Epithelial cell of esophagus (primary cell): ENCODE data around the gene DOCK9.

Experiments used
- DNase-seq: peaks from one replicate; pipeline ENCODE4 v3.0.0; 2010; ENCODE audit warnings: low read depth
- H3K4me3 ChIP-seq: 2 replicates; pipeline ENCODE4 v1.5.1; 2011; ENCODE audit warnings: mild to moderate bottlenecking, low read length, control low read depth
- CTCF ChIP-seq: IDR thresholded peaks from 2 replicates; pipeline ENCODE4 v1.5.1; 2011; ENCODE audit warnings: low read depth, mild to moderate bottlenecking, low read length, control low read depth, inconsistent platforms; ENCODE audit not compliant: insufficient read depth; ENCODE audit errors: missing control alignments

Gene DOCK9

GRCh38 chr13:98951266-98951665 is 26.6 kb downstream of the DOCK9 start:
- no peak for TF ChIP-seq CTCF

GRCh38 chr13:98950705-98951104 is 27.2 kb downstream of the DOCK9 start:
- H3K4me3 ChIP-seq: no peak overlapping the region
- no peak for DNase-seq
- no peak for TF ChIP-seq CTCF

More at GRCh38 chr13:98951266-98951665, 26.6 kb downstream of the DOCK9 start:
- DNase-seq: no peak
- H3K4me3 ChIP-seq: no peak overlapping the region

GRCh38 chr13:98947925-98948324 is 29.9 kb downstream of the DOCK9 start:
- TF ChIP-seq CTCF: no peak

GRCh38 chr13:98945863-98946605 is 31.8 kb downstream of the DOCK9 start:
- no peak overlapping the region for H3K4me3 ChIP-seq
- no peak for TF ChIP-seq CTCF
- DNase-seq: no peak

More at GRCh38 chr13:98947925-98948324, 29.9 kb downstream of the DOCK9 start:
- no peak overlapping the region for H3K4me3 ChIP-seq
- no peak for DNase-seq

- DNase-seq: peak; percentile 20
- TF ChIP-seq CTCF: peak; percentile 3
- no peak overlapping the region for H3K4me3 ChIP-seq
Observed at GRCh38 chr13:98944336-98944735, 33.5 kb downstream of the DOCK9 start.

GRCh38 chr13:98942997-98943396 is 34.9 kb downstream of the DOCK9 start:
- no peak for DNase-seq
- H3K4me3 ChIP-seq: no peak overlapping the region

More at GRCh38 chr13:98942997-98943396, 34.9 kb downstream of the DOCK9 start:
- TF ChIP-seq CTCF: no peak
